Neural progenitor cell (in vitro differentiated cells): ENCODE results near the gene MAN1A1. TPM values are rescaled to one million over a fixed set of nuclear protein-coding genes. Genes with fewer than 3 reads are reported as not detected.

Source experiments
- DNase-seq: peaks from one replicate; pipeline ENCODE4 v3.0.0-alpha.2; 2016; ENCODE audit warnings: low spot score
- H2AFZ ChIP-seq: fragments of 200-600 bp; sonication (generic); replicated peaks from 2 replicates; pipeline ENCODE4 v1.6.1; 2016; ENCODE audit warnings: antibody characterized with exemption
- H3F3A ChIP-seq: fragments of 200-600 bp; sonication (generic); 2 replicates; pipeline ENCODE4 v1.6.1; 2016; ENCODE audit warnings: antibody characterized with exemption, low read depth
- H3K27ac ChIP-seq: fragments of 200-600 bp; sonication (generic); 2 replicates; pipeline ENCODE4 v1.5.1; 2016; ENCODE audit warnings: mild to moderate bottlenecking
- H3K27me3 ChIP-seq: fragments of 200-600 bp; sonication (generic); 2 replicates; pipeline ENCODE4 v1.6.1; 2016; ENCODE audit warnings: mild to moderate bottlenecking, moderate library complexity
- H3K36me3 ChIP-seq: fragments of 200-600 bp; sonication (generic); 2 replicates; pipeline ENCODE4 v1.5.1; 2016
- H3K4me1 ChIP-seq: fragments of 200-600 bp; sonication (generic); 2 replicates; pipeline ENCODE4 v1.6.1; 2016; ENCODE audit warnings: mixed run types
- H3K4me2 ChIP-seq: fragments of 200-600 bp; sonication (generic); 2 replicates; pipeline ENCODE4 v1.6.1; 2016
- H3K4me3 ChIP-seq: fragments of 200-600 bp; sonication (generic); 2 replicates; pipeline ENCODE4 v1.5.1; 2016
- H3K79me2 ChIP-seq: fragments of 200-600 bp; sonication (generic); 2 replicates; pipeline ENCODE4 v1.6.1; 2016; ENCODE audit warnings: low read depth
- H3K9ac ChIP-seq: fragments of 200-600 bp; sonication (generic); 2 replicates; pipeline ENCODE4 v1.6.1; 2016
- H3K9me3 ChIP-seq: fragments of 200-600 bp; sonication (generic); 2 replicates; pipeline ENCODE4 v1.5.1; 2016; ENCODE audit warnings: low read depth
- H4K20me1 ChIP-seq: fragments of 200-600 bp; sonication (generic); 2 replicates; pipeline ENCODE4 v1.6.1; 2016; ENCODE audit warnings: low read depth
- H3K27ac Mint-ChIP-seq: 3 replicates; pipeline ENCODE4 v1.8.0; 2021; ENCODE audit warnings: mixed read lengths
- H3K27me3 Mint-ChIP-seq: 2 replicates; pipeline ENCODE4 v1.8.0; 2022; ENCODE audit warnings: low read depth, mild to moderate bottlenecking, inconsistent platforms, moderate library complexity, mixed read lengths; ENCODE audit not compliant: insufficient read depth
- H3K36me3 Mint-ChIP-seq: 3 replicates; pipeline ENCODE4 v1.8.0; 2021; ENCODE audit warnings: mixed read lengths
- H3K4me1 Mint-ChIP-seq: 3 replicates; pipeline ENCODE4 v1.8.0; 2021; ENCODE audit warnings: mixed read lengths
- H3K4me3 Mint-ChIP-seq: 3 replicates; pipeline ENCODE4 v1.8.0; 2021; ENCODE audit warnings: mild to moderate bottlenecking, moderate library complexity, mixed read lengths
- H3K9me3 Mint-ChIP-seq: 3 replicates; pipeline ENCODE4 v1.8.0; 2020; ENCODE audit warnings: mixed read lengths
- EZH2 ChIP-seq: fragments of 200-600 bp; sonication (generic); IDR thresholded peaks from 2 replicates; pipeline ENCODE4 v1.6.1; 2017; ENCODE audit warnings: antibody characterized with exemption, mild to moderate bottlenecking, moderate library complexity
- EZH2phosphoT487 ChIP-seq: fragments of 200-600 bp; sonication (generic); IDR thresholded peaks from 2 replicates; pipeline ENCODE4 v1.6.1; 2017; ENCODE audit warnings: antibody characterized with exemption
- total RNA-seq: library from RNA; depleted of rRNA; stranded (reverse); fragments of >200 nt; gene quantifications from 2 replicates; pipeline ENCODE4 v1.2.3, GENCODE V29; 2015; ENCODE audit warnings: low replicate concordance
- TF ChIP-seq, protein P1 (sequence below): fragments of 200-600 bp; sonication (generic); IDR thresholded peaks from 2 replicates; pipeline ENCODE4 v1.5.1; 2017; ENCODE audit warnings: antibody characterized with exemption, mild to moderate bottlenecking

MAN1A1 gene
- total RNA-seq, 1 donor from 2014 or later: 5.2 TPM

DNA sequence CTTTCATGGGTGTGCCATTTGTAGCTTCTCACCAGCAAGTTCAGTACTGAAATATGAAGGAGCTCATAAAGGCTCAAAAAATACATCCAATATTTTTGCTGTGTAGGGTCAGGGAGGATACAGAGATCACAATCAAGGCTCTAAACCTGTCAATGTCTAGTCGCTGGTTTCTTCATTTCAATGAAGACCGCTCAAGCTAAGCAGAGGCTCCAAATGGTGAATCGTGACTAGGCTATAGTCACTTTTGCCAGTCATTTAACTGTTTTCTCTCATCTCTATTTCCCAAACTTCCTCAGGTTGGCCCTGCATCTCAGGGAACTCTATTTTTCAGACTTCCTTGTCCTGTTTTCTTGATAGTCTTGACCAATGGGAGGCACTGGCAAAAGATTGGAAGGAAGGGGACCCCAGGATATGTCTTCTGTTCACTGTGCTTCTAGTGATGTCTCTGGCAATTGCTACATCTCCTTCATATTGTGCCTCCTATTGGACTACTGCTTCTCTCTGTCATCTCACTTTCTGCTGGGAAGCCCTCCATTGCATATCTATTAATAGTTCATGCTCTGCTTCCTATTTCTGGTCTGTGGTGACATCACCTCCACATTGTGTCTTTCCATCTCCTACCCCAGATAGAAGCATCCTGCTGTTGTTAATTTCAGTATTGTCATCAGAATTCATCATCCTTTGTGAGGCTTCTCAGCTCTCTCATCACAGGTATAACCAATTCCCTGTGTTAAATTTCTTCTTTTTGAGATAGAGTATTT lies 183.4 kb downstream of the MAN1A1 start:
- H3K36me3 Mint-ChIP-seq: no peaks in the 10 kb centered on the region
- H3K36me3 ChIP-seq: no peaks in the 10 kb centered on the region
- H3K9ac ChIP-seq: no peak overlapping the region
- no peaks in the 10 kb centered on the region for H3K79me2 ChIP-seq
- TF ChIP-seq EZH2phosphoT487: no peak
- TF ChIP-seq, protein P1, sequence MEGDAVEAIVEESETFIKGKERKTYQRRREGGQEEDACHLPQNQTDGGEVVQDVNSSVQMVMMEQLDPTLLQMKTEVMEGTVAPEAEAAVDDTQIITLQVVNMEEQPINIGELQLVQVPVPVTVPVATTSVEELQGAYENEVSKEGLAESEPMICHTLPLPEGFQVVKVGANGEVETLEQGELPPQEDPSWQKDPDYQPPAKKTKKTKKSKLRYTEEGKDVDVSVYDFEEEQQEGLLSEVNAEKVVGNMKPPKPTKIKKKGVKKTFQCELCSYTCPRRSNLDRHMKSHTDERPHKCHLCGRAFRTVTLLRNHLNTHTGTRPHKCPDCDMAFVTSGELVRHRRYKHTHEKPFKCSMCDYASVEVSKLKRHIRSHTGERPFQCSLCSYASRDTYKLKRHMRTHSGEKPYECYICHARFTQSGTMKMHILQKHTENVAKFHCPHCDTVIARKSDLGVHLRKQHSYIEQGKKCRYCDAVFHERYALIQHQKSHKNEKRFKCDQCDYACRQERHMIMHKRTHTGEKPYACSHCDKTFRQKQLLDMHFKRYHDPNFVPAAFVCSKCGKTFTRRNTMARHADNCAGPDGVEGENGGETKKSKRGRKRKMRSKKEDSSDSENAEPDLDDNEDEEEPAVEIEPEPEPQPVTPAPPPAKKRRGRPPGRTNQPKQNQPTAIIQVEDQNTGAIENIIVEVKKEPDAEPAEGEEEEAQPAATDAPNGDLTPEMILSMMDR: no peak
- no peak for TF ChIP-seq EZH2
- H3K27me3 Mint-ChIP-seq: no peaks in the 10 kb centered on the region
- H3F3A ChIP-seq: no peaks in the 10 kb centered on the region
- no peak overlapping the region for H2AFZ ChIP-seq
- no peaks in the 10 kb centered on the region for H4K20me1 ChIP-seq
- no peaks in the 10 kb centered on the region for H3K27me3 ChIP-seq
- H3K4me2 ChIP-seq: no peak overlapping the region
- H3K4me1 Mint-ChIP-seq: no peaks in the 10 kb centered on the region
- H3K4me1 ChIP-seq: no peaks in the 10 kb centered on the region
- H3K4me3 Mint-ChIP-seq: no peak overlapping the region
- no peaks in the 10 kb centered on the region for H3K9me3 ChIP-seq
- H3K27ac Mint-ChIP-seq: no peak overlapping the region
- H3K4me3 ChIP-seq: no peak overlapping the region
- no peaks in the 10 kb centered on the region for H3K9me3 Mint-ChIP-seq
- no peak overlapping the region for H3K27ac ChIP-seq
- DNase-seq: no peak

- H3K9ac ChIP-seq: no peak overlapping the region
- no peaks in the 10 kb centered on the region for H3K36me3 ChIP-seq
- no peaks in the 10 kb centered on the region for H4K20me1 ChIP-seq
- H3K27ac Mint-ChIP-seq: no peak overlapping the region
- H3K79me2 ChIP-seq: no peaks in the 10 kb centered on the region
- H3K4me1 Mint-ChIP-seq: no peaks in the 10 kb centered on the region
- no peak for DNase-seq
- no peaks in the 10 kb centered on the region for H3K27me3 ChIP-seq
- H3F3A ChIP-seq: no peaks in the 10 kb centered on the region
- H3K36me3 Mint-ChIP-seq: no peaks in the 10 kb centered on the region
- no peak overlapping the region for H3K4me3 Mint-ChIP-seq
- peaks cover 4% of the 10 kb centered on the region for H3K27me3 Mint-ChIP-seq
- H3K9me3 Mint-ChIP-seq: no peaks in the 10 kb centered on the region
- no peaks in the 10 kb centered on the region for H3K4me1 ChIP-seq
- H3K9me3 ChIP-seq: no peaks in the 10 kb centered on the region
- no peak overlapping the region for H3K27ac ChIP-seq
- no peak overlapping the region for H3K4me2 ChIP-seq
- H2AFZ ChIP-seq: no peak overlapping the region
- no peak overlapping the region for H3K4me3 ChIP-seq
- TF ChIP-seq, protein P1: no peak
- no peak for TF ChIP-seq EZH2
- no peak for TF ChIP-seq EZH2phosphoT487
These were observed 186.6 kb downstream of the MAN1A1 start for GRCh38 chr6:119163006-119163405.

GRCh38 chr6:119162134-119162775 lies 187.3 kb downstream of the MAN1A1 start:
- no peak overlapping the region for H3K27ac Mint-ChIP-seq

More at GRCh38 chr6:119162134-119162775, 187.3 kb downstream of the MAN1A1 start:
- no peak overlapping the region for H3K4me3 Mint-ChIP-seq
- H3K4me2 ChIP-seq: no peak overlapping the region
- DNase-seq: no peak
- H3K4me3 ChIP-seq: no peak overlapping the region
- H3K27me3 Mint-ChIP-seq: peaks cover 4% of the 10 kb centered on the region
- no peak overlapping the region for H3K27ac ChIP-seq
- no peaks in the 10 kb centered on the region for H3K9me3 Mint-ChIP-seq
- H3K4me1 ChIP-seq: no peaks in the 10 kb centered on the region
- TF ChIP-seq EZH2phosphoT487 (no peak), EZH2 (no peak)
- TF ChIP-seq, protein P1: no peak
- H3K9ac ChIP-seq: no peak overlapping the region
- no peaks in the 10 kb centered on the region for H3K36me3 ChIP-seq
- H3K9me3 ChIP-seq: no peaks in the 10 kb centered on the region
- H3K79me2 ChIP-seq: no peaks in the 10 kb centered on the region
- H3K36me3 Mint-ChIP-seq: no peaks in the 10 kb centered on the region
- no peak overlapping the region for H2AFZ ChIP-seq
- no peaks in the 10 kb centered on the region for H3K4me1 Mint-ChIP-seq
- H4K20me1 ChIP-seq: no peaks in the 10 kb centered on the region
- no peaks in the 10 kb centered on the region for H3K27me3 ChIP-seq
- no peaks in the 10 kb centered on the region for H3F3A ChIP-seq
